SHP77 treated with DMSO at 0.1 percent for 48 hours (cell line): ENCODE data around the gene SHROOM2.
"Not testable (repeated sequence)": the region's sequence is repeated elsewhere in the genome, so short reads cannot be mapped to it uniquely, and the experiment has no call there.

Experiments used
- DNase-seq: peaks from one replicate; lab custom pipeline; 2025; lab: John Stamatoyannopoulos, UW

Gene SHROOM2

DNA sequence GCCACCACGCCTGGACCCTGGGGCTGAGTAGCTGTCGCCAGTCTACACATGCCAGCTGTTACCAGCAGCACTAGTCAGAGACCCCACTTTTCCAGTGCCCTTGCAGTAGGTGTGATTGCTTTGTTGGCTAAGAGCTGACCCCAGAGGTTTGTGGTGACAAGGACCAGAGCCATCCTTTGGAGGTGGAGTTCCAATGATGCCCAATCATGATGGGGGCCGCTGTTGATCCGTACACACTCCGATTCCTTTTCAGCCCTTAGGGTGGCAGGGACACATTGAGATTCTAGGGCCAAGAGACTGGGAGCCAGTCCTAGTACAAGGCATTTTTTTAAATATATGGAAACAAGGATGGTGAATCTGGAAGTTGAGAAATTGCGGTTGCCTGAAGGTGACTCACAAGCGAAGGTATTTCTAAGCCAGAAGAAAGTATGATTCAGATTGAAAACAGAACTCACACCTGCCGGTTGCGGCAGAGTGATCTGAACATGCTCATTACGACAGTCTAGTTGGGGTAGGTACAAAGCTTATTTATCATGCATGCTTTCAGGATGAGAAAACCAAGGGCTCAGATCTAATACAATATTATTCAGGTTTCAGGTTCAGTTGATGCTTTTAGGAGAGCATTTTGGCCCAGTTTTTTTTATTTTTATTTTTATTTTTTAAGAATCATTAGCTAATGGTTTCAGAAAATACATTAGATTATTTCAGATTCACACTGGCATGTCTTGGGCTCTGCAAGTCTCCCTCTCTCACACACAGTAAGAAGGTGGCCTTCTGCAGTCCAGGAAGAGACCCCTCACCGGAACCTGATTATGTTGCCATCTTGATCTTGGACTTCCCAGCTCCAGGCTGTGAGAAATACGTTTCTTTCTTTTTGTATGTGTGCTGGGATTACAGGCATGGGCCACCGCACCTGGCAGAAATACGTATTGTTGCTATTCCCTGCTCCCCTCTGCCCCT lies 43.4 kb downstream of the SHROOM2 start:
- no peak for DNase-seq

DNA sequence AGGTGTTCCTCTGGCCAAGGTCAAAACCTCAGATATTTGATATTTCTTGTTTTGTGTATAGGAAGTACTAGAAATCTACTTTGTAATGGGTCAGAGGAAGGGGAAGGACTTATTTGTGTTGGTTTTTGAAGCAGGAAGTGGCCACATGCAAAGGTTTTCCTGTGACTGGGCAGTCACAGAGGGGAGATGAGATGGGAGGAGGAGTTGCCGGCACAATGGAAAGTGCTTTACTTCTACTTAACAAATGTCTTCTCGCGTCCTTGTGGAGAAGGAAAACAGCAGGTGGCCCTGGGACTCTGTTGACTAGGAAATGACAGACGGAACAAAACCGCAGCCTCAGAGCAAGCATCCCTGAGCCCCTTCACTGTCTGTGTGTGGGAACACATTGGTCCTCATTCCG lies 46.6 kb downstream of the SHROOM2 start:
- no peak for DNase-seq

DNA sequence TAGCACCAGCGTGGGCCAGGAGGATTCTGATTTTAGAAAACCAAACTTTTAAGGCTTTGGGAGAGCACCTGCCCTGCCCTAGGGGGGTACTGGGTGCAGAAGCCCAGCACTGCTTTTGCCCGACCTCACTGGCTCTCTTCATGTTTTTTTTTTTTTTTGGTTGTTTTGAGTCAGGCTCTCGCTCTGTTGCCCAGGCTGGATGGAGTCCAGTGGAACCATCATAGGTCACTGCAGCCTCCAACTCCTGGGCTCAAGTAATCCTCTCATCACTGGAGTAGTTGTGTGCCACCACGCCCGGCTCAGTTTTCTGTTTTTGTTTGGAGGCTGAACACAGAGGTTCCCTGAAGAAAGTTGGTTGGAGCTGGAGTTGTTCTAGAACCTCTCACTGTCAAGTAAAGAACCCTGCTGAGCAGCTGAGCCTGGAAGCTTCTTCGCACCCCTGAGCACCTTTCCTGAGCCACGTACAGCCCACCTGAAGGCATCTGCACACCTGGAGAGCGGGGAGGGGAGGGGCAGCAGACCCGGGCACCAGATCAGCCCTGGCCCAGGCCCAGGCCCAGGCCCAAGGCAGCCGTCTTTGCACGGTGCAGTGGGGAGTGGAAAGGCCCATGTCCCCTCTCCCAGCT lies 49.5 kb downstream of the SHROOM2 start:
- no peak for DNase-seq

DNA sequence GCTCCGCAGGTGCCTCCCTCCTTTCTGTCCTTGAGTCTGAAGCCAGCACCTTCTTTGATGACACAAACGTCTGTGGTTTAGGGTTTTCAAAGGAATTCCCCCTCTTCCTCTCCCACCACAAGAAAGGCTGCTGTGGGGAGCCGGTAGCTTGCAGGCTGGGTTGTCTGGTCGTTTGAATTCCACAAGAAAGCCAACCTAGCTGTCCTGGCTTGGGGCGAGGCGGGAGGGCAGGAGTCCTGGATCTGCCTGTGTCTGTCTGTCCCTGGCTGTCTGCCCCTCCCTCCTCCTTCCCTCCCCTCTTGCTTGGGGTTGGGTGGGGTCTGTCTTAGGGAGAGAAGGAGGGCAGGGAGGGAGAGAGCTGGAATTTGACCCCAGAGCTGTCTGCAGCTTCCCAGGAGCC lies 56.3 kb downstream of the SHROOM2 start:
- no peak for DNase-seq

DNA sequence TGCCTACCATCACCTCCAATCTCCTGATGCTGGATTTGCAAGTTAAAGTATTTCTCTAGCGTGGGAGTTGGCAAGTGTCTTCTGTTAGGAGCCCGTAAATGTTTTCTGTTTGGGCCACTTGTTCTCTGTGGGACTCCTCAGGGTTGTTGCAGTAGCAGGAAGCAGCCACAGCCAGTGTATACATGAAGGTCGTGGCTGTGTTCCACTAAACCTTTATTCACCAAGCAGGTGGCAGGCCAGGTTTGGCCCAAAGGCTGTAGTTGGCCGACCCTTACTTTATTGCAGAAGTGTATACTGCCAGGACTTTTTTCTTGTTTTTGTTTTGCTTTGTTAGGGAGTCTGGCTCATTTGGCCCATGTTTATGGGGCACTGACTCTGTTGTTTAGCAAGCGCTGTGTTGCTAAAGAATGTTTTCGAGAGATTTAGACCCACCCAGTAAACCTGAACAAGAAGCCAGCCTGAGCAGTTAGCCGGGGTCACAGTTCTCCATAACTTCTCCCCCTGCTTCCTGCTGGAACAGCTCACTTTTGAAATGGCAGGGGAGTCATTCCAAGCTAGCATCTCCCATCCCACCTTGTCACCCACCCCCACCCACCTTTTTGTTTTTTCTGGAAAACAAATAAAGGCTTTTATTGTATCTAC lies 58.8 kb downstream of the SHROOM2 start:
- no peak for DNase-seq

DNA sequence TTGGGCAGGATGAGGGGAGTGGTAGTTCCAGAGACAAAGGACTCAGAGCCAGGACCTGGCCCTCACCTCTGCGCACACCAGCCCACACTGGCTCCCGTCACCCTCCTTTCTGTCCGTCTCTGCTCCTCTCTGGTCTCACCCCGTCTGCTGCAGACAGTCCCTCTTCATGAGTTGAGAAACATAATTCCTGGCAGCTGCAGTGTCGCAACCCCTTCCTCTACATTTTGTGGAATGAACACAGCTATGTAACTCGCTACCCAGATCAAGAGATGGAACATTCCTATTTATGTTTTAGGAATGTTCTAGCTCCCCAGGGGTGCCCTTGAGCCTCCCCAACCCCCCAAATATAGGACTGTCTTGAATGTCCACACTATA lies 59.3 kb downstream of the SHROOM2 start:
- DNase-seq: no peak

DNA sequence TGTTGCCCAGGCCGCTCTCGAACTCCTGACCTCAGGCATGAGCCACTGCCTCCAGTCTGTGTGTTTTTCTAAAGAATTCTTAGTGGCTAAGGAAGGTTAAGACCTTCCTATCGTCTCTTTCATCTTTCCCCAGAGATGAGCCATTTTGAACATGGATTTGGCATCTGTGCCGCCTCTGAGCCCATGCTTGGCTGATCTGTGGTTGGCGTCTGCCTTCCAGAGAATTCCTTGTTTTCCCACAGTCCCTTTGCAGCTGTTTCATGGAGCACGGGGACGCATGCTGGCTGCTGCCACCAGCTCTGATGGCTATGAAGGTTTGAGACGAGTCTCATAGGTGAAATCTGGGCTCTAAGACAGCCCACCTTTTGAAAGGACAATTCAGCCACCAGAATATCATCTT lies 60.4 kb downstream of the SHROOM2 start:
- no peak for DNase-seq

DNA sequence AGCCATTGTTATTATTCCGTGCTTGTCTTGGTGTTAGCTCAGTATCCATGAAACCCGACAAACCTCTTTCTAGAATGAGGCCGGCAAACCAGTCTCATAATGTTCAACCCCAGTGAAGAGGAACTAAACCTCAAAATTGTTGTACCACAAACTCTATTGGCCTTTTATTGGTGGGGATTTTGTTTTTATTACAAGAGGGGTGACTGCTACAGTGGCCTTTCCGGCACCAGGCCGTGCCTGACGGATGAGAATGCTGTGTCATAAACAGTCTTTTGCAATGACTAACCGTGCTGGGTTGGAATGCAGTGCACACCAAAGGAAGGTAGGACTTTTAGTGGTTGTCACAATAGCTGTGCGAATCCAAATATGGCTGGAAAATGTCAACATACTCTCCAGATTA lies 60.8 kb downstream of the SHROOM2 start:
- no peak for DNase-seq

DNA sequence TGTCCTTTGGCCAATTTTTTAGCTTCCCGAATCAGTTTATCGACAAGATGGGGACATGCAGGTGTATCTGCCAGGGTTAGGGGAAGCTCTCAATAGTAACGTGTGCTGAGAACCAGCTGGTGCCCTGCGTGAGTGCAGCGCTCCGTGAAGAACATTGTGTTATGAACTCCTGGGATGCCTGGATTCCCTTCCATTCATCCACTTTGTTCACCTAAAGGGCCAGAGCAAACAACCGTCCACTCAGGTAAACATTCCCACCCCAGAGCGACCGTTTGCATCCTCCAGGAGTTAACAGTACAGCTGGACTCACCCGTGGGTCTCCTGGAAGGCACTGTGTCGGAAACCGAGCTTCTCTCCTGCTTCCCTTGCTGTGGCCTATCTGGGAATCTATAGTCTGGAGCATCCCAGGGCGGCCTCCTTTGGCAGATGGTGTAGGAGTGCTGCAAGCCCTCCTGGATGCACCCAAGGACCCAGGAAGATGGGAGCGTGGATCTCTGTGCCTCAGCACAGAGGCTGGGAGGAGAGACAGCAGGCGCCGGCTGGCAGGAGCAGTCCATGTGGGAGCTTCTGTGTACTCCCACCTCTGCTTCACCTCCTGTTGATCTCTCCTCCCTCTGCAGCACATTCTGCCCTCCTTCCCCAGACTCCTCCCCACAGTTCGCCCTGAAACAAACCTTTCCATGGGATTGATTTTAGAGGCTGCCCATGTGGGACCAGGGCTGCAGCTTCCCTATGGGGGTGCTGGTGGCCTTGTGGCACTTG lies 62.7 kb downstream of the SHROOM2 start:
- DNase-seq: no peak

DNA sequence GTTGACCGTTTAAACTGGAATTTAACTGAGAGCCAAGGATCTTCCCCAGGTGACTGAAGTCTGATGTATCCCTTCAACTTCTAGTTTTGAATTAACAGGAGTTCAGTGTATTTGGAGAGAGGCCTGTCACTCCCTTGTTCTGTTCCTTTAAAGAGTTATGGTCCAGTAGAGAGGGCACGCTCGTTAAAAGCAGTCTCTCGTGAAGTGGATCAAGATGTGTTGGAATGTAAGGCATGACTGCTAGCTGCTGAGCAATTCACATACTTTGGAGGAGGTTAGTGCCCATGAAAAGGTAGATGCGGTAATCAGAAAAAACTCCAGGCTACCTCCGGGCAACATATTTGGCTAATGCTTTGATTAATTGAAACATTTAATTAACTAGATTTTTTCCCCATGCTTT lies 65.7 kb downstream of the SHROOM2 start:
- DNase-seq: no peak

DNA sequence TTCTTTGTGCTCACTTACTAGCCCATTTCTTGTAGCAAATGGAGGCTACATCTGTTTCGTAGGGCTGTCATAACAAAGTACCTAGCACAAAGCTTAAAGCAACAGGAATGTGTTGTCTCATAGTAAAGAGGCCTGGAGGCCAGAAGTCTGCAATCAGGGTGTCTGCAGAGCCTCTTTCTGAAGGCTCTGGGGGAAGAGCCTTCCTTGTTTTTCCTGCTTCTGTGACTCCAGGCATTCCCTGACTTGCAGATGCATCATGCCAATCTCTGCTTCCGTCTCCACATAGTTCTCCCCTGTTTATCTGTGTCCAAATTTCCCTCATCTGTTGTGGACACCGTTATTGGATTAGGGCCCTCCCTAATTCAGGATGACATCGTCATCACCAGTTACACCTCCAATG lies 67.1 kb downstream of the SHROOM2 start:
- no peak for DNase-seq

DNA sequence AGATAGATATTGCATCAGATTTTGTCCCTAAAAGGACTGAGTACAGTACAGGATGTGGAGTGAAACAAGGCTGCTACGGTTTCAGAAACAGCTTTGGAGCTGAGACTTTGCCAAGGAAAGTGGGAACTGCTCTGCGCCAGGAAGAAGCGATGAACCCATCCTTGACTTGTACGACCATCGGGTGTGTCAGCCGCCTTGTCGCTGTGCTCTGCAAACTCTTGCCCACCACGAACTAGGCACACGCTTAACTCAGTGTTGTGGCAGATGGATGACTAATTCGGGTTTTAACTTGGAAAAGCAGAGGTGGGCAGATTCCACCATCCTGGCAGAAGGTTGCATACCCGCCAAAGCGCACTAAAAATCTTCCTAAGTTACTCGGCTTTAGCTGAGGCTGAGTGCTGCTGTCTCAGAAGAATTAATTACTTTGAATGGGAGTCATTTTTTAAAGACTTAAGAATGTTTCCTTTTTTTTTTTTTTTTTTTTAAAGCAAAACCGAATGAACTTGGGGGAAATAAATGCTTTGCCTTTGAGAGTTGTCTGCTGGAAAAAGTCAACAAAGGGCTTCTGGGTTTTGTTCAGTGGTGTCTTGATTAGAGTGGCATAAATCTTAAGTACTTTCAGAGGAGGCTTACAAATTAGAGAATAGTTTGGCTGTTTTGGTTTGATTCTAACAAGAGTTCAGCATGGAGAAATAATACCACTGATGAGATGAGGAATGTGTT lies 69.5 kb downstream of the SHROOM2 start:
- no peak for DNase-seq

DNA sequence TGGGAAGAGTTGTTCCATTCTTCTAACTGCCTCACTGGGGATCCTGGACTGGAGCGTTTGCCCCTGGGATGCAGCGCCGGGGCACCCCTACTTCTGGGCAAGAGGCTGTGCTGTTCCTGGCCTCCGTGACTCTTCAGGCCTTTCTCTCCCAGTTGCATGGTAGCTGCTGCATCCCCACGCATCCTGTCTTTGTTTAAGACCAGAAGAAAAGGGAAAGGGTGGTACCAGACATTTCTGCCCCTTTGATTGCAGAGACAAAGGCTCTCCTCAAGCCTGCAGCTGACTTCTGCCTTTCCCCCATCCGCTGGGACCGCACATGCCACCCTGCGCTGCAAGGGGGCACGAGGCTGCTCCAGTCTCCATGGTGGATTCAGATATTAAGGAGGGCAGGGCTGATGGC lies 70.4 kb downstream of the SHROOM2 start:
- DNase-seq: no peak

DNA sequence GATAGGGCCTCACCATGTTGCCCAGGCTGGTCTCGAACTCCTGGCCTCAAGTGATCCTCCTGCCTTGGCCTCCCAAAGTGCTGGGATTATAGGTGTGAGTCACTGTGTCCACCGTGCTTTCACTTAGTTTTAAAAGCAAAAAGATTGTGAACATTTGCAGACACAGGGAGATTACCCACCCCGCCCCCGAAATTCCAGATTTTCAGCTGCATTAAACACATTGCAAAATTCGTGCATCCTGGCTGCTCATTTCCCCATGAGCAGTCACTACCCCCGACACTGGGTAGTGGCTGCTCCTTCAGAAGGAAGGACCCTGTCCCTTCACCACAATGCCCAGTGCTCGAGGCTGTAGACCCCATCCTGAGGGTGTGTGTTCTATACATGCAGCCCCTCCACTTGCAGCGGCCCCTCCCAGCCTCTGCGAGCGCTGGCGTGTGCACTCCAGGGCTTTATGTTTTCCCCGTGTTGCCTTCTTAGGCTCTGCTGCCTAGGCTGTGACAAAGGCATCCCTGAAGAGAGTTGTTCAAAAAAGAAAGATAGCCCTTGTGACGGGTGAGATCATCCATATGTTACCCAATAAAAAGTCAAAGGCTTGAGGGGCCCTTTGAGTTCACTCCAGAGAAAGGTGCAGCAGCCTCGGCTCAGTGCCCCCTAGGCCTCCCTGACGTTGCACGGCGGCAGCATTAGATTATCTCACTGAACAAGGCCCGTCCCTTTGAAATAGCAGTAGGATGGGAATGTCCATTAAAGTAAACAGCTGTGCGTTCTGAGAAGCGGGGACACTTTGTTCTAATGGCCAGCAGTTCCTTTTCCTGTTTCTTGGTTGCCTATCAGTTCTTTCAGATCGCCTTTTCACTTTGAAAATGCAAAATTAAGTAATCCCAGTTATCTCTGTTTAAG lies 71.6 kb downstream of the SHROOM2 start:
- DNase-seq: no peak

DNA sequence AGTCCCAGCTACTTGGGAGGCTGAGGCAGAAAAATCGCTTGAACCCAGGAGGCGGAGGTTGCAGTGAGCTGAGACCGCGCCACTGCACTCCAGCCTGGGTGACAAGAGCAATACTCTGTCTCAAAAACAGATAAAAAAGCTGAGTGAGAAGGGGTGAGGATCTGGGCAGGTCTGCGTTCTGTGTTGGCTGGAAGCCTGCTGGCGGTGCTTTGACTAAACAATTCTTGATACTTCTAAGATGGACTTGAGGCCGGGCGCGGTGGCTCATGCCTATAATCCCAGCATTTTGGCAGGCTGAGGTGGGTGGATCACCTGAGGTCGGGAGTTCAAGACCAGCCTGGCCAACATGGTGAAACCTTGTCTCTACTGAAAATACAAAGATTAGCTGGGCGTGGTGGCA lies 72.5 kb downstream of the SHROOM2 start:
- DNase-seq: not testable (repeated sequence)

DNA sequence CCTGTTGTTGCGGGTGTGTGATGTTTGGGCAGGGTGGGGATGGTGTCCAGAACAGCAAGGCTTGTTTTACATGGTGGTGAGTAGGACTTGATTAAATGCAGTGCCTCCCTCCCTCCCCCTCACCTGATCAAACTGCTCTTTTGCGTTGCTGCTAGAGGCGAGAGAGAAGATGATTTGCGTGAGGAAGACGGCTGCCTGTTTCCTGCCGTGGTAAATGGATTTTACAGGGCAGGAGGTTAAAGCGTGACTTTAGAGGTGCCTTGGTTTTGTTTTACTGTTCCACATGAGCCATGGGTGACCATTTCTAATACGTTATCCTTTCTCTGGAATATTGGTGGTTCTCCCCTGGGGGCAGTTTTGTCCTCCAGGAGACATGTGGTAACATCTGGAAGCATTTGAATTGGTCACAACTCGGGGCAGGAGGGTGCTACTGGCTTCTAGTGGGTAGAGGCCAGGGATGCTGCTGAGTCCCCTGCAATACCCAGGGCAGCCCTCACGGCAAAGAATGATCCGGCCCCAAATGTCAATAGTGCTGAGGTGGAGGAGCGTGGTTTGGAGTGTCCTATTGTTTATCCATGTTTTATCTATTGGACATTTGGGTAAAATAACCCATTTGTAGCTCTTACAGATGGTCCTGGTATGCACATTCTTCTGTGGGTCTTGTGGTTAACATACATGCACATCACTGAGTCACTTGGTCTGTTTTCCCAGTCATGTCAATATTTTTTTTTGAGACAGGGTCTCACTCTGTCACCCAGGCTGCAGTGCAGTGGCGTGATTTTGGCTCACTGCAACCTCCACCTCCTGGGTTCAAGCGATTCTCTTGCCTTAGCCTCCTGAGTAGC lies 73.7 kb downstream of the SHROOM2 start:
- no peak for DNase-seq

DNA sequence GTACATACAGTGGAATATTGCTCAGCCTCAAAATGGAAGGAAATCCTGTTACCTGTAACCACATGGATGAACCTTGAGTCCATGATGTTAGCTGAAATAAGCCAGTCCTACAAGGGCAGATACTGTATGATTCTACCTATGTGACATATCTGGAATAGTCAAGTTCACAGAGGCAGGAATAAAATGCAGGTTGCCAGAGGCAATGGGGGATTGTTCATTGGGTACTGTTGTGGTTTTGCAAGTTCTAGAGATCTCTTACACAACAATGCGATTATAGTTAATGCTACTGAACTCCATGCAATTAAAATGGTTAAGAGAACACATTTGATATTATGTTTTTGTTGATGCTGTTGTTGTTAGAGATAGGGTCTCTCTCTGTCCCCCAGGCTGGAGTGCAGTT lies 74.6 kb downstream of the SHROOM2 start:
- DNase-seq: no peak

DNA sequence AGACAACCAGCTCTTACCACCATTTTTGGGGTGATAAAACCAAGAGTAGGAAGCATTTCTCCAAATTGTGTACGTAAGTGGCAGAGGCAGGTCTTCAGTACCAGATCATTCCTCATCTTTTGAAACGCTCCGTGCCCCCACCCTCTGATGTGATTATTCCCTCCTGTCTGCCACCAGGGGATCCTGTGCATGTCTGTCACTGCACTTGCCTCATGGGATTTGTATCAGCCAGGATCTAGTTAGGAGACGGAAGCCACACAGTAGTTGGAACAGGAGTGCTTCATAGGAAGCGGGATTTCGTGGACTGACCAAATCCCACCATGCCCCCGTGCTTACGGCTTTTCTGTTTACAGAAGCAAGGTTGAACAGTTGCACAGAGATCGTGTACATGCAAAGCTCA lies 75.5 kb downstream of the SHROOM2 start:
- no peak for DNase-seq

DNA sequence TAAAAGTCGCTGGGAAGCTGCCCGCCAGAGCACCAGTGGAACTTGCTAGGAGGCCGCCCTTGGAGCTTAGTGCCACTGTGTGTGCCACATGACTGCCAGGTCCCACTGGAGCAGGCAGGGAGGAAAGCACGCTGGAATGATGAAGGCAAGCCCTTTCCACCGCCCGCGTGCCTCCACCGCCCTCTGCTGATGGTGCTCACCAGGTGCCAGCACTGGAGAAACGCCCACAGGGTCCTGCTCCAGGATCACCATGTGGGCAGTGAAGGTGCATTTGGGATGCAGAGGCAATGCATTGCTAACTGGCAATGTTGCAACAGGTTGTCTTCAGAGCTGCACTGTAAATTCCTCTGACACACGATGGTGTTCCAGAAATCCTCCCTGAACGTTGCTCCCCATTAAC lies 76.3 kb downstream of the SHROOM2 start:
- no peak for DNase-seq

DNA sequence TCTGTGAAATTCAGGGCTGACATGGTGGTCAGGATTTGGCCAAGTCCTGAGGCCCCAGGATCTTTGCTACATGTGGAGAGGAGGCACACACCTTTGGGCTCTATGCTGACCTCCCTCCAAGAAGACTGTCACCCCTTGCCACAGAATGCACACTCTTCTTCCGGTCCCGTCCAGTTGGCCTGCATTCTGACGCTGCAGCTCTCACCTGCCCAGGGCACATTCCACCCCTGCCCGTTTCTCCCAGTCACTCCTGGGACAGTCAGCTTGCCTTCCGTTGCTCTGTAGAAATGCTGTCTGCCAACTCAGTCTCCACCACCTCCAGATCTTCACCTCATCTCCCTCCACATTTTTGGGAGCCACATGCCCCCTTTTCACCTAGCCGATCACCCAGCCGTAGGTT lies 76.7 kb downstream of the SHROOM2 start:
- DNase-seq: no peak
